Prostate gland (tissue), 2 donors: ENCODE measurements around the gene C11orf68.

Experiments
- CTCF ChIP-seq, 4 experiments: fragments of 200-600 bp in 2 of 4; fragments of 450-650 bp in 2 of 4; sonication (generic) in 2 of 4; IDR thresholded peaks; 1 replicate in 3 of 4; 2 replicates in 1 of 4; pipeline ENCODE4 v1.5.1; 2016 to 2019; ENCODE audit warnings: antibody characterized with exemption in 4 of 4, mild to moderate bottlenecking in 2 of 4, moderate library complexity in 2 of 4
- POLR2A ChIP-seq: fragments of 450-650 bp; IDR thresholded peaks from one replicate; pipeline ENCODE4 v1.6.1; 2016; ENCODE audit warnings: antibody characterized with exemption, mild to moderate bottlenecking

DNA sequence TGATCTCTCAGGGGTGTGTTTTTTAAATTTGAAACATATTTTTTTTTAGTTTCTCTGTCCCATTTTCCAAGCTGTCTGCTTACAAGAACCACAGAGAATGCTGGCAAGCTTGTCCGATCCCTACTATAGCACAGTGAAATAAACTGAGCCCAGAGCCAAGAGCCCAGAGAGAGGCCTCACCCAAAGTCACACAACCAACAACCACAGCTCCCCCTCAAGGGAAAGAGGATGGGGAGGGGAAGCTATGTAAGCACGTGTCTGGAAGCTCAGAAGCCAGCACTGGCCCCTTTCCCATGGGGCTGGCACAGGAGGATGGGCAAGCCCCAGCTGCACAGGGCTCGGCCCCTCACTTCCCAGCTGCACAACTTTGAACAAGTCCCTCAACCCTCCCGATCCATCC is 39.4 kb upstream of the C11orf68 start:
- no peak for TF ChIP-seq CTCF (IDR thresholded peaks at IDR 0.05)
- TF ChIP-seq POLR2A = no peak
